ENCODE results near the gene GLOD4.
"Not testable (repeated sequence)": the region's sequence is repeated elsewhere in the genome, so short reads cannot be mapped to it uniquely, and the experiment has no call there.

DNA sequence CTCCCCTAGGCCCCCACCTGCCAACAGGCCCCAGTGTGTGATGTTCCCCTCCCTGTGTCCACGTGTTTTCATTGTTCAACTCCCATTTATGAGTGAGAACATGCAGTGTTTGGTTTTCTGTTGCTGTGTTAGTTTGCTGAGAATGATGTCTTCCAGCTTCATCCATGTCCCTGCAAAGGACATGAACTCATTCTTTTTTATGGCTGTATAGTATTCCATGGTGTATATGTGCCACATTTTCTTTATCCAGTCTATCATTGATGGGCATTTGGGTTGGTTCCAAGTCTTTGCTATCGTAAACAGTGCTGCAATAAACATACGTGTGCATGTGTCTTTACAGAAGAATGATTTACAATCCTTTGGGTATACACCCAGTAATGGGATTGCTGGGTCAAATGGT is 47.5 kb upstream of the GLOD4 start:
- not testable (repeated sequence) for TF ChIP-seq POLR2A (IDR thresholded peaks at IDR 0.05)
- TF ChIP-seq, protein P1, sequence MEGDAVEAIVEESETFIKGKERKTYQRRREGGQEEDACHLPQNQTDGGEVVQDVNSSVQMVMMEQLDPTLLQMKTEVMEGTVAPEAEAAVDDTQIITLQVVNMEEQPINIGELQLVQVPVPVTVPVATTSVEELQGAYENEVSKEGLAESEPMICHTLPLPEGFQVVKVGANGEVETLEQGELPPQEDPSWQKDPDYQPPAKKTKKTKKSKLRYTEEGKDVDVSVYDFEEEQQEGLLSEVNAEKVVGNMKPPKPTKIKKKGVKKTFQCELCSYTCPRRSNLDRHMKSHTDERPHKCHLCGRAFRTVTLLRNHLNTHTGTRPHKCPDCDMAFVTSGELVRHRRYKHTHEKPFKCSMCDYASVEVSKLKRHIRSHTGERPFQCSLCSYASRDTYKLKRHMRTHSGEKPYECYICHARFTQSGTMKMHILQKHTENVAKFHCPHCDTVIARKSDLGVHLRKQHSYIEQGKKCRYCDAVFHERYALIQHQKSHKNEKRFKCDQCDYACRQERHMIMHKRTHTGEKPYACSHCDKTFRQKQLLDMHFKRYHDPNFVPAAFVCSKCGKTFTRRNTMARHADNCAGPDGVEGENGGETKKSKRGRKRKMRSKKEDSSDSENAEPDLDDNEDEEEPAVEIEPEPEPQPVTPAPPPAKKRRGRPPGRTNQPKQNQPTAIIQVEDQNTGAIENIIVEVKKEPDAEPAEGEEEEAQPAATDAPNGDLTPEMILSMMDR (IDR thresholded peaks at IDR 0.05): not testable (repeated sequence)

Data from sigmoid colon (tissue), 3 donors.